Endothelial cell (in vitro differentiated cells): ENCODE measurements around the gene SMYD1. TPM values are rescaled to one million over a fixed set of nuclear protein-coding genes. Genes with fewer than 3 reads are reported as not detected.

Source experiments
- DNase-seq: peaks from one replicate; pipeline ENCODE4 v3.0.0; 2021; ENCODE audit warnings: low spot score
- H3K27ac Mint-ChIP-seq: one replicate; pipeline ENCODE4 v1.8.0; 2021; ENCODE audit warnings: mixed read lengths, inconsistent platforms; ENCODE audit not compliant: unreplicated experiment
- H3K27me3 Mint-ChIP-seq: one replicate; pipeline ENCODE4 v1.8.0; 2021; ENCODE audit warnings: mild to moderate bottlenecking, moderate library complexity, mixed read lengths, inconsistent platforms; ENCODE audit not compliant: unreplicated experiment
- H3K36me3 Mint-ChIP-seq: one replicate; pipeline ENCODE4 v1.8.0; 2021; ENCODE audit warnings: mild to moderate bottlenecking, low read depth, mixed read lengths, inconsistent platforms; ENCODE audit not compliant: unreplicated experiment
- H3K4me1 Mint-ChIP-seq: one replicate; pipeline ENCODE4 v1.8.0; 2021; ENCODE audit warnings: mild to moderate bottlenecking, mixed read lengths, inconsistent platforms; ENCODE audit not compliant: unreplicated experiment
- H3K4me3 Mint-ChIP-seq: one replicate; pipeline ENCODE4 v1.8.0; 2021; ENCODE audit warnings: mild to moderate bottlenecking, mixed read lengths, inconsistent platforms; ENCODE audit not compliant: unreplicated experiment
- H3K9me3 Mint-ChIP-seq: one replicate; pipeline ENCODE4 v1.8.0; 2021; ENCODE audit warnings: mixed read lengths, inconsistent platforms; ENCODE audit not compliant: unreplicated experiment
- total RNA-seq: library from RNA; stranded (reverse); fragmentation: NEBNext Ultra II Directional; extraction: Animal tissue kit (Norgen Biotek cat#: 25700); gene quantifications from one replicate; pipeline ENCODE4 v1.2.1, GENCODE V29; 2021; ENCODE audit not compliant: unreplicated experiment
- TF ChIP-seq, protein P1 (sequence below): fragments of 200-600 bp; sonication (generic); IDR thresholded peaks from one replicate; pipeline ENCODE4 v1.5.0; 2021; ENCODE audit warnings: antibody characterized with exemption; ENCODE audit not compliant: unreplicated experiment

Gene SMYD1
- total RNA-seq, 1 donor from 2014 or later: not detected

DNA sequence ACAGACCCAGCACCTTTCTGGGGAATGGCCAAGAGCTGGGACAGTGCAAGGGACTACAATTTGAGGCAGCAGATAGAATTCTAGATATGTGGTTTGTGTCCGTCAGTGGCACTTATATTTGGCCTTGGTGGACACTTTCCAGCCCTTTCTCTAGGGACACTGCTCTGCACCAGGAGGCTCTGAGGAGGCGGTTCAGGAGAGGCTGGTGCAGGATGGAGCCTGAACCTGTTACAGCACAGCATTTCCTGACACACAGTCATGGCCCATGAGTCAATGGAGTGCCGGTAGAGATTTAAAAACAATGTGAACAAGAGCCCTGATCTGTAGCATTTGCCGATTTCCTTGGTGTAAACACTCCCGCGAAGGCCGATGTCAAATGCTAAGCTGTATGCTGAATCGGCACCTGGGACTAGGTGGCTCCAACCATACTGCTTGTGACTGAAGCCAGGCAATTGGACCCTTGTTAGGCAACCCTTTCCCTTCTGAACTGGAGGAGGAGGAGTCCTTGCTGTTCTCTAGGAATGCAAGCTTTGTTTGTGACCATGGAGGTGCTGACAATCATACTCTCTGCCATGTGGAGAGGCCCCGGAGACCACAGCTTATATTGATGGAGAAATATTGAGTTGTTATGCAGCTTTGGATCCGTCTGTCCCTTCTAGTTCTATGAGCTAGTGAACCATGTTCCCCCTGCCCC, 48.3 kb downstream of the SMYD1 start:
- no peak overlapping the region for H3K4me3 Mint-ChIP-seq
- TF ChIP-seq, protein P1, sequence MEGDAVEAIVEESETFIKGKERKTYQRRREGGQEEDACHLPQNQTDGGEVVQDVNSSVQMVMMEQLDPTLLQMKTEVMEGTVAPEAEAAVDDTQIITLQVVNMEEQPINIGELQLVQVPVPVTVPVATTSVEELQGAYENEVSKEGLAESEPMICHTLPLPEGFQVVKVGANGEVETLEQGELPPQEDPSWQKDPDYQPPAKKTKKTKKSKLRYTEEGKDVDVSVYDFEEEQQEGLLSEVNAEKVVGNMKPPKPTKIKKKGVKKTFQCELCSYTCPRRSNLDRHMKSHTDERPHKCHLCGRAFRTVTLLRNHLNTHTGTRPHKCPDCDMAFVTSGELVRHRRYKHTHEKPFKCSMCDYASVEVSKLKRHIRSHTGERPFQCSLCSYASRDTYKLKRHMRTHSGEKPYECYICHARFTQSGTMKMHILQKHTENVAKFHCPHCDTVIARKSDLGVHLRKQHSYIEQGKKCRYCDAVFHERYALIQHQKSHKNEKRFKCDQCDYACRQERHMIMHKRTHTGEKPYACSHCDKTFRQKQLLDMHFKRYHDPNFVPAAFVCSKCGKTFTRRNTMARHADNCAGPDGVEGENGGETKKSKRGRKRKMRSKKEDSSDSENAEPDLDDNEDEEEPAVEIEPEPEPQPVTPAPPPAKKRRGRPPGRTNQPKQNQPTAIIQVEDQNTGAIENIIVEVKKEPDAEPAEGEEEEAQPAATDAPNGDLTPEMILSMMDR: no peak
- peaks cover 4% of the 10 kb centered on the region for H3K27me3 Mint-ChIP-seq
- no peaks in the 10 kb centered on the region for H3K4me1 Mint-ChIP-seq
- H3K27ac Mint-ChIP-seq: no peak overlapping the region
- H3K36me3 Mint-ChIP-seq: no peaks in the 10 kb centered on the region
- no peak for DNase-seq
- no peaks in the 10 kb centered on the region for H3K9me3 Mint-ChIP-seq

DNA sequence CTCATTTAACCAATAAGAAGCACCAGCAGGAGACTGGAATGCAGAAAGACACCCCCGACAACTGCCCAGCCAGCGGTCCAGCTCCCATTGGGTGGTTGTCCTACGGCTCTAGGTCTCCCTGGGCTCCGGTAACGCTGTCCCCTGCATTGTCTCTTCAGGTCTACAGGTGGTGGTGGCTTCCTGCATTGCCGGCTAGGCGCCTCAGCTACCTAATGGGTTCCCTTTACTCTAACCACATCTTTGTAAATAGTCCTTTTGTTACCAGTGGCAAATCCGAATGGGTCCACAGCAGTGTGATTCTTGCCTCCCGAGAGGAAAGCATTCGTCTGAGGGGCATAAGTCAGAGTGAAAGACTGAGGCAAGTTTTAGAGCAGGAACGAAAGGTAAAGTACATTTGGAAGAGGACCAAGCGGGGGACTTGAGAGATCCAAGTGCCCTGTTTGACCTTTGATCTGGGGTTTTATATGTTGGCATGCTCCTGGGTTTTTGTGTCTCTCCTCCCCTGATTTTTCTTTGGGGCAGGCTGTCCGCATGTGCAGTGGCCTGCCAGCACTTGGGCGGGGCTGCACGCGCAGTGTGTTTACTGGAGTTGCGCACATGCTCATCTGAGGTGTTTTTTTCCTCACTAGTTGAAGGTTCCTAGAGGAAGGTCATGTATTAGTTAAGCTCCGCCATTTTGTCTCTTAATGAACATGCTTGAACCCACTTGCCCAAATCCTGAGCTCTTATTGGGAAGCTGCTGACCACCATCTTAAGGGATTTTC, 49.2 kb downstream of the SMYD1 start:
- no peak overlapping the region for H3K4me3 Mint-ChIP-seq
- no peaks in the 10 kb centered on the region for H3K36me3 Mint-ChIP-seq
- DNase-seq: no peak
- H3K4me1 Mint-ChIP-seq: no peaks in the 10 kb centered on the region
- no peak overlapping the region for H3K27ac Mint-ChIP-seq
- H3K9me3 Mint-ChIP-seq: no peaks in the 10 kb centered on the region
- H3K27me3 Mint-ChIP-seq: peaks cover 7% of the 10 kb centered on the region
- TF ChIP-seq, protein P1: no peak

DNA sequence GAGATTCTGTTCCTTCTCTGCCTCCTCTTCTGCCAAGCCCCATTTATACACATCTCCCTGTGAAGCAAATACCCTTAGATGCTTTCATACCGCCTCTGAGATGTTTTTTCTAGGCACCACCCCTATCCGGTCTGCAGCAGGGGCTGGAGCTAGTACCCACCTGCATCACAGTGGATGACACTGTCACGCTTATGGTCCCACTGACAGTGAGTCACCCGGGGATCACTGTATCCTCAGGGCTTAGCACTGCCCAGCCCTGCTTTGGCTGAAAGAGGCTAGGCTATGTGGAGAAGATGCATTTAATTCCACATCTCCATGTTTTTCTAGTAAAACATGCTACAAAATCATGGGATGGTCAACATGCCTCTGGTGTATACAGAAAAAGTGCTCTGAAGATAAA, 50.3 kb downstream of the SMYD1 start:
- Mint-ChIP-seq H3K4me1 (no peaks in the 10 kb centered on the region), H3K27ac (no peak overlapping the region), H3K27me3 (peaks cover 7% of the 10 kb centered on the region), H3K9me3 (no peaks in the 10 kb centered on the region), H3K36me3 (no peaks in the 10 kb centered on the region), H3K4me3 (no peak overlapping the region)
- no peak for DNase-seq
- TF ChIP-seq, protein P1: no peak

DNA sequence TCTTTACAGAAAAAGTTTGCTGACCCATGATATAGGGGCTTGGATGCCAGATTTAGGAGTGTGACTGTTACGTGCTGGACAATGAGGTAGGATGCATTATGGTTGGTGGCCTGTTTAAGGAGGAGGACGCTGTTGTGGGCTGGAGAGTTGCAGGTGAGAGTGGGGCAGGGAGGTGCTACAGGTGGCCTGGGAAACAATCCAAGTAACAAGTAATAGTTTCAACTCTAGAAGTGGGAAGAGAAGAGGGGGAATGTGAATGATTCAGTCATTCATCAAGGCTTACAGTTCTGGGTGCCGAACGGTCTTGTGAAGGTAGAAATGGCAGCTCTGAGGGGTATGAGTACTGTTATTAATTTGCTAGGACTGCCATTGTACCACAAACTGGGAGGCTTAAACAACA, 54.1 kb downstream of the SMYD1 start:
- no peaks in the 10 kb centered on the region for H3K9me3 Mint-ChIP-seq
- no peaks in the 10 kb centered on the region for H3K36me3 Mint-ChIP-seq
- no peak overlapping the region for H3K4me3 Mint-ChIP-seq
- DNase-seq: no peak
- TF ChIP-seq, protein P1: no peak
- H3K4me1 Mint-ChIP-seq: no peaks in the 10 kb centered on the region
- no peak overlapping the region for H3K27ac Mint-ChIP-seq
- peaks cover 14% of the 10 kb centered on the region for H3K27me3 Mint-ChIP-seq

DNA sequence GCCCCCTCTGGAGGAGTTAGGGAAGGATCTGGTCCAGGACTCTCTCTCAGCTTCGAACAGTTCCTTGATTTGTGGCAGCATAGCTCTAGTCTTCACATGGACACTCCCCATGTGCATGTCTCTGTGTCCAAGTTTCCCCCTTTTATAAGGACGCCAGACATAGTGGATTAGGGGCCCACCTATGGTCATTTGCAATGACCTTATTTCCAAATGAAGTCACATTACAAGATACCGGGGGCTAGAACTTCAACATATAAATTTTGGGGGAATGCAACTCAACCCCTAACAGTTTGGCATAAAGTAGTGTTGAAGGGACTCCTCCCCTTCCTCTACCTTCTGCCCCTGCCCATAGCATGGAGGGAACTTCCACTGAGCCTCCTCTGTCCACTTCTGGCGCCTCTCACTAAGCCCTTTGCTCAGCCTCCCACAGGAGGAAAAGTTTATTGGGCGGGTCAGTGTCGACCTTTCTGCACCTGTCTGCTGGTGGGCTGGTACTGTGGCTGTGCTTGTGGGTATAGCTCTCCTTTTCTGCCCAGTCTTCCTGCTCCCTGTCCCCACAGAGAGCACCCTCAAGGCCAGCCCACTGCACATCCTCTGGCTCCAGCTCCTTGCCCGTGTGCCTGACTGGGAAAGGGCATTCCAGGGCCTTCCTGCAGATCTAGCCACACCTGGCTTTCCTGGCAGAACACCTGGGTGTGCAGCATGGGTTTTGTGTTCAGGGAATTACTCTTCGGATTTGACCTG, 54.7 kb downstream of the SMYD1 start:
- peaks cover 14% of the 10 kb centered on the region for H3K27me3 Mint-ChIP-seq
- no peak overlapping the region for H3K4me3 Mint-ChIP-seq
- no peak for DNase-seq
- H3K9me3 Mint-ChIP-seq: no peaks in the 10 kb centered on the region
- H3K27ac Mint-ChIP-seq: no peak overlapping the region
- H3K4me1 Mint-ChIP-seq: no peaks in the 10 kb centered on the region
- TF ChIP-seq, protein P1: no peak
- H3K36me3 Mint-ChIP-seq: no peaks in the 10 kb centered on the region
